ENCODE data around the gene XRCC4. TPM values are rescaled to one million over a fixed set of nuclear protein-coding genes. Genes with fewer than 3 reads are reported as not detected.

Gene XRCC4
- total and polyA plus RNA-seq, 2 of the 13 experiments (the other 11 are each of a cell fraction or from before 2014, with no cell fraction given): 2.8 to 12.6 TPM

GRCh38 chr5:83253720-83254119 is 176.4 kb downstream of the XRCC4 start (continued):
- TF ChIP-seq REST (IDR thresholded peaks at IDR 0.05; ENCODE audit: borderline replicate concordance in 1 of 2, low read depth in 1 of 2, low read length in 2 of 2) (no peak), GABPB1 (CRISPR knock-in tag; IDR thresholded peaks at IDR 0.05) (no peak), ZNF318 (CRISPR knock-in tag; IDR thresholded peaks at IDR 0.05) (no peak), JUN (CRISPR knock-in tag; IDR thresholded peaks at IDR 0.05) (no peak), ZNF652 (CRISPR knock-in tag; IDR thresholded peaks at IDR 0.05; ENCODE audit: borderline replicate concordance, low read depth) (no peak), ZNF138 (CRISPR knock-in tag; IDR thresholded peaks at IDR 0.05; ENCODE audit: low read depth) (no peak)
